ENCODE data around the gene CPLX3.

Gene CPLX3

DNA sequence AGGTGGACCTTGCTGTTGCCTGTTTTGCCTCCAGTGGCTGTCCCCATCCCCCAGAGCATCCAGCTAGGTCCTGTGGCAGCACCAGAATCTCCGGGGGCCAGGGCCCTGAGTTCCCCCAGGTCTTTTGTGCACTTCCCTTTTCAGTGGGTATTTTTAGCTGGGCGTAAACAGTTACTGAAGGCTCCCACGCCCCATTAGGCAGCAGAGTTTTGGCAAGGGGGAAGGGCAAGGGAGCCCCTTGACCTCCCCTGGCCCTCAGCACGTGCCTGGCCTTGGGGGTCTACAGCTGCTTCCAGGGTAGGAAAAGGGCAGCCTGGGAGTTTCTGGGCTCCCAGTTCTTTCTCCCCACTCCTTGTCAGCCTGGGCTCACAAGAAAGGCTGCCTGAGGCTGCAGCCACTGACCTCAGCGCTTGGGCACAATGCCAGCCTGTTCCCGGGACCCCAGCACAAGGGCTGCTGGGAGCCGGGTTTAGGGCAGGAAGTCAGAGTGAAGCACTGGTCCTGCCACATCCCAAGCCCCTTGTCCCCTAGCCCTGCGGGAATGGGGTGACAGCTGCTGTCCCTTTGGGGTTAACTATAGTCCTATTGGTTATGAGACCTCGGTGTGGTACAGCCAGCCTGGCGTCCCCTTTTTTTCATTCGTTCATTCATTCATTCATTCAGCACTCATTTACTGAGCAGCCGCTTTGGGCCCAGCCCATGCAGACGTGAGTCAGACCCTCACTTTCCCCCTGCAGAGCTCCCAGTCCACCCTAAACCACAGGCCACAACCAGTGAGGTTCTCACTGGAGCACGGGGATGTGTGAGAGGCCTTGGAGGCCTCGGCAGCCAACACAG is 36.1 kb upstream of the CPLX3 start:
- H2AFZ ChIP-seq (ENCODE audit: low read depth, low read length) = no peak overlapping the region
- H3K27ac ChIP-seq (ENCODE audit: low read length) = peak overlapping the region; percentile 31; the same call in 1 of the 2 replicates
- ATAC-seq (ENCODE audit: insufficient read depth, low read depth) = no peak
- H3K4me2 ChIP-seq (ENCODE audit: insufficient read depth, low read length) = no peak overlapping the region
- peaks cover 81% of the 10 kb centered on the region for H4K20me1 ChIP-seq (ENCODE audit: insufficient read depth, low read length)
- H3K36me3 ChIP-seq (ENCODE audit: insufficient read depth, low read length) = peaks cover 48% of the 10 kb centered on the region
- no peaks in the 10 kb centered on the region for H3K9me3 ChIP-seq (ENCODE audit: insufficient read depth, low read length, severe bottlenecking)
- peaks cover 89% of the 10 kb centered on the region for H3K79me2 ChIP-seq (ENCODE audit: insufficient read depth, low read length)
- no peak overlapping the region for H3K4me3 ChIP-seq (ENCODE audit: low read depth in 1 of 2, low read length in 2 of 2)
- no peak for DNase-seq
- no peaks in the 10 kb centered on the region for H3K27me3 ChIP-seq (ENCODE audit: insufficient read depth, low read length, poor library complexity)
- TF ChIP-seq EZH2 (IDR thresholded peaks at IDR 0.05; ENCODE audit: borderline replicate concordance, low read depth, low read length, severe bottlenecking) = no peak
- TF ChIP-seq CTCF (IDR thresholded peaks at IDR 0.05; ENCODE audit: borderline replicate concordance, extremely low read depth, low read length, poor library complexity, severe bottlenecking) = no peak
- H3K9ac ChIP-seq (ENCODE audit: low read depth, low read length) = peak overlapping the region; percentile 9; the same call in 1 of the 2 replicates
- peaks cover 45% of the 10 kb centered on the region for H3K4me1 ChIP-seq (ENCODE audit: insufficient read depth, low read length)

DNA sequence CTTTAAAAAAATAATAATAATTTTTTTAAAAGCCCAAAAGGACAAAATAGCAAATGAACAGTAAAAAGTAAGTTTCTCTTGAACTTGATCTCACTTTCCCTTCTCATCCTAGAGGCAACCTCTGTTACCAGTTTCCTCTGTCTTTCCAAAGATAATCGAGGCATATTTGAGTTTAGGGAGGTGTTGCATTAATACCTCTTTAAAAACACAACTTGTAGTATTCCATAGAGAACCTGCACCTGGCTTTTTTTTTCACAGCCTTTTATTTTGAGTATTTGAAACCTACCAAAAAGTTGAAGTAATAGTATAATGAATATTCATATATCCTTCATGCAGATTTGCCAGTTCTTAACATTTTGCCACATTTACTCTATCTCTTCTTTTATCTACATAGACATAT is 35.4 kb upstream of the CPLX3 start:
- Histone ChIP-seq H3K27ac (ENCODE audit: low read length) (no peak overlapping the region), H4K20me1 (ENCODE audit: insufficient read depth, low read length) (peaks cover 80% of the 10 kb centered on the region), H3K9me3 (ENCODE audit: insufficient read depth, low read length, severe bottlenecking) (no peaks in the 10 kb centered on the region), H3K27me3 (ENCODE audit: insufficient read depth, low read length, poor library complexity) (no peaks in the 10 kb centered on the region), H3K9ac (ENCODE audit: low read depth, low read length) (no peak overlapping the region), H3K36me3 (ENCODE audit: insufficient read depth, low read length) (peaks cover 43% of the 10 kb centered on the region), H3K4me2 (ENCODE audit: insufficient read depth, low read length) (no peak overlapping the region), H3K4me1 (ENCODE audit: insufficient read depth, low read length) (peaks cover 39% of the 10 kb centered on the region), H2AFZ (ENCODE audit: low read depth, low read length) (no peak overlapping the region), H3K79me2 (ENCODE audit: insufficient read depth, low read length) (peaks cover 87% of the 10 kb centered on the region), H3K4me3 (ENCODE audit: low read depth in 1 of 2, low read length in 2 of 2) (no peak overlapping the region)
- ATAC-seq (ENCODE audit: insufficient read depth, low read depth) (no peak), DNase-seq (no peak)
- TF ChIP-seq CTCF (IDR thresholded peaks at IDR 0.05; ENCODE audit: borderline replicate concordance, extremely low read depth, low read length, poor library complexity, severe bottlenecking) (no peak), EZH2 (IDR thresholded peaks at IDR 0.05; ENCODE audit: borderline replicate concordance, low read depth, low read length, severe bottlenecking) (no peak)

GRCh38 chr15:74791667-74792066 is 34.8 kb upstream of the CPLX3 start:
- H3K27ac ChIP-seq (ENCODE audit: low read length) = no peak overlapping the region
- peaks cover 32% of the 10 kb centered on the region for H3K4me1 ChIP-seq (ENCODE audit: insufficient read depth, low read length)
- H3K36me3 ChIP-seq (ENCODE audit: insufficient read depth, low read length) = peaks cover 40% of the 10 kb centered on the region

More at GRCh38 chr15:74791667-74792066, 34.8 kb upstream of the CPLX3 start:
- Histone ChIP-seq H3K9ac (ENCODE audit: low read depth, low read length) (no peak overlapping the region), H3K4me3 (ENCODE audit: low read depth in 1 of 2, low read length in 2 of 2) (no peak overlapping the region), H3K79me2 (ENCODE audit: insufficient read depth, low read length) (peaks cover 87% of the 10 kb centered on the region), H4K20me1 (ENCODE audit: insufficient read depth, low read length) (peaks cover 80% of the 10 kb centered on the region), H3K9me3 (ENCODE audit: insufficient read depth, low read length, severe bottlenecking) (no peaks in the 10 kb centered on the region), H3K4me2 (ENCODE audit: insufficient read depth, low read length) (no peak overlapping the region), H2AFZ (ENCODE audit: low read depth, low read length) (no peak overlapping the region), H3K27me3 (ENCODE audit: insufficient read depth, low read length, poor library complexity) (no peaks in the 10 kb centered on the region)
- no peak for TF ChIP-seq CTCF (IDR thresholded peaks at IDR 0.05; ENCODE audit: borderline replicate concordance, extremely low read depth, low read length, poor library complexity, severe bottlenecking)
- no peak for TF ChIP-seq EZH2 (IDR thresholded peaks at IDR 0.05; ENCODE audit: borderline replicate concordance, low read depth, low read length, severe bottlenecking)
- DNase-seq (no peak), ATAC-seq (ENCODE audit: insufficient read depth, low read depth) (no peak)

Measured in DND-41 (cell line).